ENCODE measurements around the gene ECT2L. TPM values are rescaled to one million over a fixed set of nuclear protein-coding genes. Genes with fewer than 3 reads are reported as not detected.

The ECT2L gene
- total RNA-seq, 1 donor from 2014 or later, result not detected

GRCh38 chr6:138785079-138785478 lies 10.8 kb upstream of the ECT2L start:
- no peak overlapping the region for H3K4me3 Mint-ChIP-seq
- no peak overlapping the region for H3K27ac Mint-ChIP-seq

GRCh38 chr6:138785980-138786379 lies 9.9 kb upstream of the ECT2L start:
- intact Hi-C loops (cut with micrococcal nuclease), result no loop called here
- DNase-seq (ENCODE audit: low spot score), result no peak
- H3K27me3 Mint-ChIP-seq (ENCODE audit: insufficient read depth), result no peaks in the 10 kb centered on the region
- no peaks in the 10 kb centered on the region for H3K4me1 Mint-ChIP-seq (ENCODE audit: low read depth)
- H3K9me3 Mint-ChIP-seq, result no peaks in the 10 kb centered on the region
- no peak overlapping the region for H3K27ac Mint-ChIP-seq
- H3K4me3 Mint-ChIP-seq, result no peak overlapping the region
- H3K36me3 Mint-ChIP-seq (ENCODE audit: low read depth), result peaks cover 7% of the 10 kb centered on the region

More at GRCh38 chr6:138785079-138785478, 10.8 kb upstream of the ECT2L start:
- DNase-seq (ENCODE audit: low spot score), result no peak
- intact Hi-C loops (cut with micrococcal nuclease), result no loop called here
- Mint-ChIP-seq H3K4me1 (ENCODE audit: low read depth) (no peaks in the 10 kb centered on the region), H3K9me3 (no peaks in the 10 kb centered on the region), H3K27me3 (ENCODE audit: insufficient read depth) (no peaks in the 10 kb centered on the region), H3K36me3 (ENCODE audit: low read depth) (peaks cover 6% of the 10 kb centered on the region)

- Mint-ChIP-seq H3K9me3 (no peaks in the 10 kb centered on the region), H3K27me3 (ENCODE audit: insufficient read depth) (no peaks in the 10 kb centered on the region), H3K36me3 (ENCODE audit: low read depth) (peaks cover 11% of the 10 kb centered on the region), H3K4me3 (no peak overlapping the region), H3K27ac (no peak overlapping the region), H3K4me1 (ENCODE audit: low read depth) (no peaks in the 10 kb centered on the region)
- no peak for DNase-seq (ENCODE audit: low spot score)
- intact Hi-C loops (cut with micrococcal nuclease), result no loop called here
These were observed 8.7 kb upstream of the ECT2L start for GRCh38 chr6:138787138-138787537.

- H3K4me3 Mint-ChIP-seq, result no peak overlapping the region
- H3K27me3 Mint-ChIP-seq (ENCODE audit: insufficient read depth), result peaks cover 12% of the 10 kb centered on the region
- intact Hi-C loops (cut with micrococcal nuclease), result no loop called here
- DNase-seq (ENCODE audit: low spot score), result no peak
- peaks cover 7% of the 10 kb centered on the region for H3K4me1 Mint-ChIP-seq (ENCODE audit: low read depth)
- no peak overlapping the region for H3K27ac Mint-ChIP-seq
- peaks cover under 1% of the 10 kb centered on the region for H3K36me3 Mint-ChIP-seq (ENCODE audit: low read depth)
- H3K9me3 Mint-ChIP-seq, result no peaks in the 10 kb centered on the region
These were observed 884 bp downstream of the ECT2L start for GRCh38 chr6:138796771-138797170.

GRCh38 chr6:138797806-138798446 lies 2.0 kb downstream of the ECT2L start:
- Mint-ChIP-seq H3K27me3 (ENCODE audit: insufficient read depth) (peaks cover 12% of the 10 kb centered on the region), H3K4me1 (ENCODE audit: low read depth) (peaks cover 7% of the 10 kb centered on the region), H3K36me3 (ENCODE audit: low read depth) (no peaks in the 10 kb centered on the region), H3K4me3 (no peak overlapping the region), H3K9me3 (no peaks in the 10 kb centered on the region), H3K27ac (no peak overlapping the region)
- no peak for DNase-seq (ENCODE audit: low spot score)
- intact Hi-C loops (cut with micrococcal nuclease), result no loop called here

GRCh38 chr6:138800377-138801150 lies 4.7 kb downstream of the ECT2L start:
- no peak for DNase-seq (ENCODE audit: low spot score)
- peaks cover 7% of the 10 kb centered on the region for H3K4me1 Mint-ChIP-seq (ENCODE audit: low read depth)
- peaks cover 18% of the 10 kb centered on the region for H3K27me3 Mint-ChIP-seq (ENCODE audit: insufficient read depth)
- H3K27ac Mint-ChIP-seq, result no peak overlapping the region
- H3K36me3 Mint-ChIP-seq (ENCODE audit: low read depth), result no peaks in the 10 kb centered on the region
- H3K9me3 Mint-ChIP-seq, result no peaks in the 10 kb centered on the region
- intact Hi-C loops (cut with micrococcal nuclease), result no loop called here
- no peak overlapping the region for H3K4me3 Mint-ChIP-seq

GRCh38 chr6:138803331-138803730 lies 7.4 kb downstream of the ECT2L start:
- Mint-ChIP-seq H3K27me3 (ENCODE audit: insufficient read depth) (peaks cover 8% of the 10 kb centered on the region), H3K9me3 (no peaks in the 10 kb centered on the region), H3K4me3 (no peak overlapping the region), H3K36me3 (ENCODE audit: low read depth) (no peaks in the 10 kb centered on the region), H3K4me1 (ENCODE audit: low read depth) (peaks cover 7% of the 10 kb centered on the region), H3K27ac (no peak overlapping the region)
- intact Hi-C loops (cut with micrococcal nuclease), result no loop called here
- DNase-seq (ENCODE audit: low spot score), result no peak

- Mint-ChIP-seq H3K4me3 (no peak overlapping the region), H3K9me3 (no peaks in the 10 kb centered on the region), H3K27me3 (ENCODE audit: insufficient read depth) (peaks cover 8% of the 10 kb centered on the region), H3K36me3 (ENCODE audit: low read depth) (no peaks in the 10 kb centered on the region), H3K4me1 (ENCODE audit: low read depth) (peaks cover 7% of the 10 kb centered on the region), H3K27ac (no peak overlapping the region)
- intact Hi-C loops (cut with micrococcal nuclease), result no loop called here
- DNase-seq (ENCODE audit: low spot score), result no peak
These were observed 8.0 kb downstream of the ECT2L start for GRCh38 chr6:138803861-138804260.

GRCh38 chr6:138805016-138805765 lies 9.3 kb downstream of the ECT2L start:
- Mint-ChIP-seq H3K9me3 (no peaks in the 10 kb centered on the region), H3K36me3 (ENCODE audit: low read depth) (no peaks in the 10 kb centered on the region), H3K4me3 (no peak overlapping the region), H3K27ac (no peak overlapping the region), H3K4me1 (ENCODE audit: low read depth) (peaks cover 4% of the 10 kb centered on the region), H3K27me3 (ENCODE audit: insufficient read depth) (peaks cover 9% of the 10 kb centered on the region)
- no peak for DNase-seq (ENCODE audit: low spot score)
- intact Hi-C loops (cut with micrococcal nuclease), result no loop called here

- H3K36me3 Mint-ChIP-seq (ENCODE audit: low read depth), result no peaks in the 10 kb centered on the region
- intact Hi-C loops (cut with micrococcal nuclease), result no loop called here
- no peaks in the 10 kb centered on the region for H3K4me1 Mint-ChIP-seq (ENCODE audit: low read depth)
- DNase-seq (ENCODE audit: low spot score), result no peak
- no peak overlapping the region for H3K27ac Mint-ChIP-seq
- H3K27me3 Mint-ChIP-seq (ENCODE audit: insufficient read depth), result peaks cover 12% of the 10 kb centered on the region
- H3K4me3 Mint-ChIP-seq, result no peak overlapping the region
- H3K9me3 Mint-ChIP-seq, result no peaks in the 10 kb centered on the region
These were observed 11.0 kb downstream of the ECT2L start for GRCh38 chr6:138806889-138807288.

GRCh38 chr6:138809677-138810076 lies 13.8 kb downstream of the ECT2L start:
- intact Hi-C loops (cut with micrococcal nuclease), result no loop called here
- Mint-ChIP-seq H3K9me3 (no peaks in the 10 kb centered on the region), H3K4me1 (ENCODE audit: low read depth) (no peaks in the 10 kb centered on the region), H3K27me3 (ENCODE audit: insufficient read depth) (peaks cover 9% of the 10 kb centered on the region), H3K27ac (no peak overlapping the region), H3K4me3 (no peak overlapping the region), H3K36me3 (ENCODE audit: low read depth) (no peaks in the 10 kb centered on the region)
- DNase-seq (ENCODE audit: low spot score), result no peak

- peaks cover 5% of the 10 kb centered on the region for H3K27me3 Mint-ChIP-seq (ENCODE audit: insufficient read depth)
- peaks cover 8% of the 10 kb centered on the region for H3K4me1 Mint-ChIP-seq (ENCODE audit: low read depth)
- no peak for DNase-seq (ENCODE audit: low spot score)
- H3K4me3 Mint-ChIP-seq, result no peak overlapping the region
- intact Hi-C loops (cut with micrococcal nuclease), result no loop called here
- H3K36me3 Mint-ChIP-seq (ENCODE audit: low read depth), result no peaks in the 10 kb centered on the region
- no peak overlapping the region for H3K27ac Mint-ChIP-seq
- no peaks in the 10 kb centered on the region for H3K9me3 Mint-ChIP-seq
These were observed 16.0 kb downstream of the ECT2L start for GRCh38 chr6:138811866-138812265.

Data from activated T-helper 1 cell treated with anti-CD3 and anti-CD28 coated beads, Interleukin-12 subunit alpha, Interleukin-12 subunit beta, Interleukin-2, Interleukin-4 antibody, amounts not matched to agents 30 ng/mL and 10 ng/mL and 1 ng/mL, durations not matched to agents 14 hours and 24 hours and 36 hours (primary cell).